Fibroblast of mammary gland (primary cell): ENCODE data around the gene AGXT2.

Experiments used
- DNase-seq: peaks from one replicate; pipeline ENCODE4 v3.0.0-alpha.2; 2010; ENCODE audit warnings: low read depth
- H3K4me3 ChIP-seq: 2 replicates; pipeline ENCODE4 v1.5.1; 2011; ENCODE audit warnings: low read depth, mild to moderate bottlenecking, low read length, moderate library complexity; ENCODE audit not compliant: control insufficient read depth
- CTCF ChIP-seq: conservative IDR thresholded peaks from 2 replicates; pipeline ENCODE4 v1.5.1; 2011; ENCODE audit warnings: low read depth, low read length, inconsistent platforms; ENCODE audit not compliant: control insufficient read depth, insufficient read depth

Gene AGXT2

GRCh38 chr5:35059251-35059650, 11.5 kb upstream of the AGXT2 start:
- no peak for TF ChIP-seq CTCF
- DNase-seq: no peak
- H3K4me3 ChIP-seq: no peak overlapping the region

GRCh38 chr5:35058374-35058788, 10.6 kb upstream of the AGXT2 start:
- no peak overlapping the region for H3K4me3 ChIP-seq
- TF ChIP-seq CTCF: no peak
- DNase-seq: no peak

GRCh38 chr5:35056686-35057085, 8.9 kb upstream of the AGXT2 start:
- H3K4me3 ChIP-seq: no peak overlapping the region
- DNase-seq: peak; percentile 38
- no peak for TF ChIP-seq CTCF

GRCh38 chr5:35052838-35053237, 5.1 kb upstream of the AGXT2 start:
- no peak for TF ChIP-seq CTCF

GRCh38 chr5:35050541-35051126, 2.9 kb upstream of the AGXT2 start:
- H3K4me3 ChIP-seq: no peak overlapping the region
- DNase-seq: no peak
- TF ChIP-seq CTCF: no peak

More at GRCh38 chr5:35052838-35053237, 5.1 kb upstream of the AGXT2 start:
- no peak overlapping the region for H3K4me3 ChIP-seq
- DNase-seq: no peak

GRCh38 chr5:35048910-35049309, 1.2 kb upstream of the AGXT2 start:
- TF ChIP-seq CTCF: no peak
- DNase-seq: no peak
- no peak overlapping the region for H3K4me3 ChIP-seq

GRCh38 chr5:35046774-35047173, 975 bp downstream of the AGXT2 start:
- TF ChIP-seq CTCF: no peak
- H3K4me3 ChIP-seq: no peak overlapping the region
- peak; percentile 100 for DNase-seq
